Spleen (tissue), 13 donors: ENCODE measurements around the gene PABPC1L. TPM values are rescaled to one million over a fixed set of nuclear protein-coding genes. Genes with fewer than 3 reads are reported as not detected.
"Not testable (repeated sequence)": the region's sequence is repeated elsewhere in the genome, so short reads cannot be mapped to it uniquely, and the experiment has no call there.

Experiments used
- DNase-seq: peaks from one replicate; pipeline ENCODE4 v3.0.0-alpha.2; 2020
- H3K27ac ChIP-seq, 8 donors: fragments of 200-600 bp; sonication (generic) in 7 of 8; 1 replicate in 4 of 8; 2 replicates in 4 of 8; pipeline versions ENCODE4 v1.5.0 to v1.8.0; 2016 to 2021; ENCODE audit warnings: inconsistent platforms in 4 of 8, mild to moderate bottlenecking in 4 of 8, moderate library complexity in 1 of 8
- H3K27me3 ChIP-seq, 7 donors: fragments of 200-600 bp; sonication (generic) in 6 of 7; replicated peaks in 1 of 7; 1 replicate in 4 of 7; 2 replicates in 3 of 7; pipeline versions ENCODE4 v1.5.0 to v1.8.0; 2016 to 2021; ENCODE audit warnings: inconsistent platforms in 3 of 7, mild to moderate bottlenecking in 1 of 7
- H3K36me3 ChIP-seq, 6 donors: fragments of 200-600 bp; sonication (generic) in 5 of 6; 1 replicate in 4 of 6; 2 replicates in 2 of 6; pipeline versions ENCODE4 v1.5.0 to v1.8.0; 2016 to 2021; ENCODE audit warnings: inconsistent platforms in 2 of 6
- H3K4me1 ChIP-seq, 6 donors: fragments of 200-600 bp; sonication (generic) in 5 of 6; 1 replicate in 3 of 6; 2 replicates in 3 of 6; pipeline versions ENCODE4 v1.5.0 to v1.8.0; 2016 to 2021; ENCODE audit warnings: inconsistent platforms in 3 of 6
- H3K4me3 ChIP-seq, 8 donors: fragments of 200-600 bp; sonication (generic) in 7 of 8; 1 replicate in 4 of 8; 2 replicates in 4 of 8; pipeline versions ENCODE4 v1.5.0 to v1.8.0; 2016 to 2021; ENCODE audit warnings: inconsistent platforms in 4 of 8, mild to moderate bottlenecking in 4 of 8, moderate library complexity in 2 of 8
- H3K9me3 ChIP-seq, 8 donors: fragments of 200-600 bp; sonication (generic) in 7 of 8; 1 replicate in 4 of 8; 2 replicates in 4 of 8; pipeline versions ENCODE4 v1.5.0 to v1.8.0; 2016 to 2021; ENCODE audit warnings: inconsistent platforms in 4 of 8
- CTCF ChIP-seq, 11 experiments: fragments of 200-600 bp in 7 of 11; fragments of 450-650 bp in 4 of 11; sonication (generic) in 4 of 11; IDR thresholded peaks in 8 of 11; conservative IDR thresholded peaks in 3 of 11; 1 replicate in 7 of 11; 2 replicates in 4 of 11; pipeline versions ENCODE4 v1.4.0 to v1.8.0; 2016 to 2021; ENCODE audit warnings: antibody characterized with exemption in 11 of 11, inconsistent platforms in 4 of 11, mild to moderate bottlenecking in 1 of 11
- POLR2A ChIP-seq, 3 donors: fragments of 450-650 bp; IDR thresholded peaks; one replicate each; pipeline ENCODE4 v1.5.1; 2017; ENCODE audit warnings: antibody characterized with exemption in 3 of 3, mild to moderate bottlenecking in 1 of 3
- POLR2AphosphoS5 ChIP-seq, 3 donors: sonication (generic); formaldehyde crosslinking; IDR thresholded peaks; one replicate each; pipeline ENCODE4 v1.5.1; 2017; ENCODE audit warnings: antibody characterized with exemption in 3 of 3
- WGBS, 5 donors: extraction: QIAGEN DNeasy Blood & Tissue Kit in 3 of 5; methylation state at CpG; one replicate each; pipeline versions ENCODE4 v1.1.5 to v1.1.7; 2013 to 2018; 5-methylcytosine and 5-hydroxymethylcytosine counted together
- intact Hi-C: fragments of 100-400 bp; cut with DNase I; formaldehyde crosslinking; loops from one replicate; pipeline ENCODE4 v1.15.0; 2023; ENCODE audit warnings: low total_unique reads
- long read RNA-seq, 2 donors: transcript quantifications; one replicate each; lab custom pipeline, GENCODE V29; 2026
- polyA plus RNA-seq, 3 donors: library from polyadenylated mRNA; stranded (reverse); fragments of 200-250 nt; gene quantifications; one replicate each; pipeline ENCODE4 v1.2.1, GENCODE V29; 2013
- total RNA-seq, 7 donors: library from RNA; depleted of rRNA in 3 of 7; stranded (reverse); fragments of >200 nt in 3 of 7; fragmentation: NEBNext Ultra II Directional in 4 of 7; extraction: Animal tissue kit (Norgen Biotek cat#: 25700) in 4 of 7; gene quantifications; one replicate each; pipeline versions ENCODE4 v1.1.0 to v1.2.1, GENCODE V29; 2016 to 2021
- donor health status: healthy with polysubstance abuse.
- donor health status: DM: no; HTN: no; CAD: no; lungs with moderate emphysema.
- donor health status: DM: no; HTN: no; CAD: no.
- donor health status: Bipolar disorder and iron deficiency.
- donor health status: healthy.
- donor health status: DM: no; HTN: no; CAD: no.
- donor health status: DM: yes; HTN: yes; CAD: no.

The PABPC1L gene
- 10 to 100 TPM; 27.0 to 51.6 (median 34.2) TPM for total RNA-seq
- polyA plus RNA-seq, result 10 to 100 TPM; 31.9 to 61.4 (median 32.8) TPM
- long read RNA-seq, donor 1, partial matches to known transcripts, result 21 of 26 reads
- long read RNA-seq, donor 1, other reads (novel, unspliced or antisense), result 0 of 26 reads
- long read RNA-seq, donor 2, partial matches to known transcripts, result 12 of 26 reads
- long read RNA-seq, donor 2, other reads (novel, unspliced or antisense), result 10 of 26 reads

- Histone ChIP-seq H3K4me3 (peak within 1 kb of the TSS; percentile 55 to 93 (median 72)), H3K9me3 (no peaks in the 10 kb centered on the region), H3K36me3 (peaks cover 7 to 57% (median 33%) of the 10 kb centered on the region in 6 donors), H3K4me1 (peaks cover 7 to 33% (median 23%) of the 10 kb centered on the region in 6 donors), H3K27me3 (no peaks in the 10 kb centered on the region), H3K27ac (peak within 1 kb of the TSS in 6 of 8 donors; percentile 26 to 74 (median 46))
- WGBS, 5 donors, result 3 to 4% (median 4%) methylated on average over 18 to 61 of the region's 61 CpGs
- intact Hi-C loops, result no loop called here
- DNase-seq, result peak; percentile 91
- peak; percentile 82 to 93 (median 86) for TF ChIP-seq POLR2AphosphoS5 (IDR thresholded peaks at IDR 0.05)
- TF ChIP-seq CTCF (IDR thresholded peaks at IDR 0.05 in 8 of 11, conservative IDR thresholded peaks at IDR 0.05 in 3 of 11), result no peak
Observed at GRCh38 chr20:44909872-44910689, at the start of gene PABPC1L. Gene PABPC1L (plus strand): TSS chr20:44910060. CDS start chr20:44910144, 84 bp downstream.

GRCh38 chr20:44861531-44862006 lies 48.3 kb upstream of the PABPC1L start:
- no peak overlapping the region for H3K4me3 ChIP-seq
- TF ChIP-seq POLR2AphosphoS5 (IDR thresholded peaks at IDR 0.05) (no peak), CTCF (IDR thresholded peaks at IDR 0.05 in 8 of 11, conservative IDR thresholded peaks at IDR 0.05 in 3 of 11) (no peak), POLR2A (IDR thresholded peaks at IDR 0.05) (no peak)
- H3K27me3 ChIP-seq, result peaks cover 0 to 3% (median 0%) of the 10 kb centered on the region in 7 donors
- H3K36me3 ChIP-seq, result no peaks in the 10 kb centered on the region
- H3K27ac ChIP-seq, result no peak overlapping the region
- 58 to 82% (median 81%) methylated on average over 5 of the region's 5 CpGs for WGBS, 5 donors
- H3K9me3 ChIP-seq, result no peaks in the 10 kb centered on the region
- intact Hi-C loops, result loop anchor here (10.0 kb wide), 1 partner anchor 177 kb away; no protein-coding TSS in a partner anchor
- no peak for DNase-seq
- H3K4me1 ChIP-seq, result peaks cover 0 to under 1% (median 0%) of the 10 kb centered on the region in 6 donors

- H3K36me3 ChIP-seq, result no peaks in the 10 kb centered on the region
- TF ChIP-seq POLR2AphosphoS5 (IDR thresholded peaks at IDR 0.05) (no peak), CTCF (IDR thresholded peaks at IDR 0.05 in 8 of 11, conservative IDR thresholded peaks at IDR 0.05 in 3 of 11) (no peak)
- 75 to 88% (median 86%) methylated on average over 2 of the region's 2 CpGs for WGBS, 5 donors
- intact Hi-C loops, result loop anchor here (10.0 kb wide), 1 partner anchor 177 kb away; no protein-coding TSS in a partner anchor
- peaks cover 0 to 8% (median 4%) of the 10 kb centered on the region in 6 donors for H3K4me1 ChIP-seq
- no peak overlapping the region for H3K27ac ChIP-seq
- no peaks in the 10 kb centered on the region for H3K9me3 ChIP-seq
- no peak overlapping the region for H3K4me3 ChIP-seq
- no peak for DNase-seq
- peaks cover 0 to 10% (median 0%) of the 10 kb centered on the region in 7 donors for H3K27me3 ChIP-seq
Observed at GRCh38 chr20:44862286-44862685, 47.6 kb upstream of the PABPC1L start.

- intact Hi-C loops, result loop anchor here (10.0 kb wide), 1 partner anchor 179 kb away; no protein-coding TSS in a partner anchor
- DNase-seq, H3K9me3 ChIP-seq, H3K27ac ChIP-seq, H3K4me3 ChIP-seq, H3K36me3 ChIP-seq: not testable (repeated sequence)
- Histone ChIP-seq H3K27me3 (peaks cover 0 to 15% (median 0%) of the 10 kb centered on the region in 7 donors), H3K4me1 (peaks cover 0 to 16% (median 10%) of the 10 kb centered on the region in 6 donors)
- WGBS, 5 donors, result 79 to 92% (median 85%) methylated on average over 4 of the region's 4 CpGs
Observed at GRCh38 chr20:44863365-44864084, 46.3 kb upstream of the PABPC1L start.

- intact Hi-C loops, result loop anchor here (10.0 kb wide), 1 partner anchor 180 kb away; no protein-coding TSS in a partner anchor
- H3K27me3 ChIP-seq, result peaks cover 0 to 16% (median 0%) of the 10 kb centered on the region in 7 donors
- not testable (repeated sequence) for H3K4me3 ChIP-seq, H3K36me3 ChIP-seq, DNase-seq, H3K27ac ChIP-seq, H3K9me3 ChIP-seq
- peaks cover 0 to 16% (median 10%) of the 10 kb centered on the region in 6 donors for H3K4me1 ChIP-seq
- 70 to 90% (median 86%) methylated on average over 3 of the region's 3 CpGs for WGBS, 5 donors
Observed at GRCh38 chr20:44864493-44864892, 45.4 kb upstream of the PABPC1L start.
